Ascending aorta (tissue), 2 donors: ENCODE data around the gene CAMP. TPM values are rescaled to one million over a fixed set of nuclear protein-coding genes. Genes with fewer than 3 reads are reported as not detected.
A peak's percentile ranks its signal among the peaks of the same experiment; 100 is the strongest.
"Not testable (repeated sequence)": the region's sequence is repeated elsewhere in the genome, so short reads cannot be mapped to it uniquely, and the experiment has no call there.

Experiments
- DNase-seq, 2 donors: peaks; one replicate each; pipeline ENCODE4 v3.0.0-alpha.2; 2019; ENCODE audit warnings: low spot score in 2 of 2
- H3K27ac ChIP-seq, 2 donors: fragments of 200-600 bp; sonication (generic); one replicate each; pipeline ENCODE4 v1.5.1; 2016 to 2017; ENCODE audit warnings: mild to moderate bottlenecking in 1 of 2
- H3K27me3 ChIP-seq: fragments of 200-600 bp; sonication (generic); one replicate; pipeline ENCODE4 v1.5.1; 2017
- H3K36me3 ChIP-seq, 2 donors: fragments of 200-600 bp; sonication (generic); one replicate each; pipeline ENCODE4 v1.5.1; 2016
- H3K4me1 ChIP-seq, 2 donors: fragments of 200-600 bp; sonication (generic); one replicate each; pipeline ENCODE4 v1.5.1; 2016 to 2017; ENCODE audit warnings: mild to moderate bottlenecking in 1 of 2
- H3K4me3 ChIP-seq, 2 donors: fragments of 200-600 bp; sonication (generic); one replicate each; pipeline ENCODE4 v1.5.1; 2016 to 2017; ENCODE audit warnings: mild to moderate bottlenecking in 1 of 2
- H3K9me3 ChIP-seq, 2 donors: fragments of 200-600 bp; sonication (generic); one replicate each; pipeline ENCODE4 v1.5.1; 2016
- CTCF ChIP-seq, 3 experiments: fragments of 200-600 bp in 2 of 3; fragments of 450-650 bp in 1 of 3; sonication (generic) in 2 of 3; IDR thresholded peaks; one replicate each; pipeline ENCODE4 v1.5.1; 2016 to 2019; ENCODE audit warnings: antibody characterized with exemption in 3 of 3, mild to moderate bottlenecking in 1 of 3, moderate library complexity in 1 of 3
- intact Hi-C: fragments of 100-400 bp; cut with DNase I; formaldehyde crosslinking; loops from one replicate; pipeline ENCODE4 v1.15.1; 2023
- total RNA-seq: library from RNA; depleted of rRNA; stranded (reverse); fragments of >200 nt; gene quantifications from one replicate; pipeline ENCODE4 v1.1.0, GENCODE V29; 2016

Gene CAMP
- total RNA-seq, 1 donor from 2014 or later: not detected

- intact Hi-C loops: no loop called here
- H3K27me3 ChIP-seq: no peaks in the 10 kb centered on the region
- H3K4me3 ChIP-seq: no peak overlapping the region
- no peaks in the 10 kb centered on the region for H3K36me3 ChIP-seq
- no peak for DNase-seq
- TF ChIP-seq CTCF (IDR thresholded peaks at IDR 0.05): no peak
- no peaks in the 10 kb centered on the region for H3K4me1 ChIP-seq
- H3K27ac ChIP-seq: no peak overlapping the region
- H3K9me3 ChIP-seq: no peaks in the 10 kb centered on the region
Measured at GRCh38 chr3:48202632-48203031, 20.7 kb upstream of the CAMP start.

GRCh38 chr3:48208076-48208475 is 15.2 kb upstream of the CAMP start:
- no peak overlapping the region for H3K27ac ChIP-seq
- no peaks in the 10 kb centered on the region for H3K4me1 ChIP-seq
- no peak overlapping the region for H3K4me3 ChIP-seq
- DNase-seq: no peak
- no peaks in the 10 kb centered on the region for H3K27me3 ChIP-seq
- no peaks in the 10 kb centered on the region for H3K36me3 ChIP-seq
- TF ChIP-seq CTCF (IDR thresholded peaks at IDR 0.05): no peak
- no peaks in the 10 kb centered on the region for H3K9me3 ChIP-seq
- intact Hi-C loops: no loop called here

- no peak for DNase-seq
- H3K9me3 ChIP-seq: no peaks in the 10 kb centered on the region
- H3K27ac ChIP-seq: no peak overlapping the region
- H3K27me3 ChIP-seq: no peaks in the 10 kb centered on the region
- H3K4me3 ChIP-seq: no peak overlapping the region
- TF ChIP-seq CTCF (IDR thresholded peaks at IDR 0.05): no peak
- H3K36me3 ChIP-seq: no peaks in the 10 kb centered on the region
- intact Hi-C loops: no loop called here
- no peaks in the 10 kb centered on the region for H3K4me1 ChIP-seq
Measured at GRCh38 chr3:48209445-48209844, 13.8 kb upstream of the CAMP start.

GRCh38 chr3:48210534-48210933 is 12.8 kb upstream of the CAMP start:
- H3K4me3 ChIP-seq, H3K4me1 ChIP-seq, H3K27me3 ChIP-seq, intact Hi-C loops, H3K27ac ChIP-seq, DNase-seq, H3K36me3 ChIP-seq, H3K9me3 ChIP-seq: not testable (repeated sequence)

- intact Hi-C loops, H3K27ac ChIP-seq, H3K4me3 ChIP-seq: not testable (repeated sequence)
Measured at GRCh38 chr3:48211776-48212175, 11.5 kb upstream of the CAMP start.

GRCh38 chr3:48214225-48214624 is 9.1 kb upstream of the CAMP start:
- H3K27ac ChIP-seq: no peak overlapping the region
- H3K27me3 ChIP-seq: no peaks in the 10 kb centered on the region
- intact Hi-C loops: no loop called here
- H3K4me3 ChIP-seq: no peak overlapping the region
- H3K36me3 ChIP-seq: no peaks in the 10 kb centered on the region
- TF ChIP-seq CTCF (IDR thresholded peaks at IDR 0.05): no peak
- peaks cover 8 to 15% of the 10 kb centered on the region in 2 donors for H3K4me1 ChIP-seq
- no peak for DNase-seq
- no peaks in the 10 kb centered on the region for H3K9me3 ChIP-seq

More at GRCh38 chr3:48211776-48212175, 11.5 kb upstream of the CAMP start:
- H3K36me3 ChIP-seq, H3K27me3 ChIP-seq, DNase-seq, H3K9me3 ChIP-seq: not testable (repeated sequence)
- peaks cover 8 to 15% of the 10 kb centered on the region in 2 donors for H3K4me1 ChIP-seq

GRCh38 chr3:48215019-48215418 is 8.3 kb upstream of the CAMP start:
- H3K36me3 ChIP-seq: no peaks in the 10 kb centered on the region
- no peaks in the 10 kb centered on the region for H3K9me3 ChIP-seq
- no peak for DNase-seq
- no peak for TF ChIP-seq CTCF (IDR thresholded peaks at IDR 0.05)
- H3K4me1 ChIP-seq: peaks cover 8 to 15% of the 10 kb centered on the region in 2 donors
- no peaks in the 10 kb centered on the region for H3K27me3 ChIP-seq
- no peak overlapping the region for H3K4me3 ChIP-seq
- H3K27ac ChIP-seq: peak overlapping the region; percentile 65 to 70
- intact Hi-C loops: no loop called here
